Stimulated activated CD8-positive, alpha-beta memory T cell treated with anti-CD3 and anti-CD28 coated beads, Interleukin-12 subunit alpha, Interleukin-12 subunit beta, amount 100 ng/mL, for 1 hour (primary cell): Measurements from ENCODE around the gene CCDC167.
A peak's percentile ranks its signal among the peaks of the same experiment; 100 is the strongest.
"Not testable (repeated sequence)": the region's sequence is repeated elsewhere in the genome, so short reads cannot be mapped to it uniquely, and the experiment has no call there.

Source experiments
- DNase-seq: peaks from one replicate; pipeline ENCODE4 v3.0.0-alpha.2; 2020; ENCODE audit warnings: low read depth

The CCDC167 gene

DNA sequence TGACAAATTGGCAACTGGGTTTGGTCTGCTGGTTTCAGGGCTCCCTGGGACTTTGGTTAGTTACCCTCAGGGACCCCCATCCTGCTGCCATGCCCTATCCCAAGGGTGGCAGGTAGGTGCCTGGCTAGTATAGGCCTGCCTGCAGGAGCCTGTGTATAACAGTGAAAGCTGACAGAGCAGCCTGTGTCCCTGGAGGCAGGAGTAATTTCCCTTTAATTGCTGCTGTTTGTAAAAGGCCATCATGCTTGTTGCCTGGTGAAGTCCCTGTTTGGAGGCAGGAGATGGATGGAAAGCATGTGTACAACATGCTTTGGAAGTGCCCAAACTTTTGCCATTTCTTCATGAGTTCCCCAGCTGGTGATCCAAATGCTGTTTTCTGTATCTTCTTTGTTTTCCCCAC is 36.6 kb downstream of the CCDC167 start:
- DNase-seq, result no peak

DNA sequence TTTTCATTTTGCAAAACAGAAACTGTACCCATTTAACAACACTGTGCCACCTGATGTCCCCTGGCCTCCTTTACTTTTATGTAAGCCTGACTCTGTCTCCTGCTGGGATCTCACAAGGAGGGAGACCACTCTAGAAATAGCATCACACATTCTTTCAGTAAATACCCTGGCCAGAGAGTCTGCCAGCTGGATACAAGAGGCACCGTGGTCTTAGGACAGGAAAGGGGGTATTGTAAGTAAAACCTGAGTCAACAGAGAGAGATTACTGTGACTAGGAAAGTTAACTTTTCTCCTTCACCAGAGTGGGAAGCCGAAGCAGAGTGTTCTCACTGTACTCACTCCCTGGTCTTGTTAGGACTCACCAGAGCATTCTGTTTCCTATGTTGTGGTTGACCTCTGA is 38.9 kb downstream of the CCDC167 start:
- no peak for DNase-seq

DNA sequence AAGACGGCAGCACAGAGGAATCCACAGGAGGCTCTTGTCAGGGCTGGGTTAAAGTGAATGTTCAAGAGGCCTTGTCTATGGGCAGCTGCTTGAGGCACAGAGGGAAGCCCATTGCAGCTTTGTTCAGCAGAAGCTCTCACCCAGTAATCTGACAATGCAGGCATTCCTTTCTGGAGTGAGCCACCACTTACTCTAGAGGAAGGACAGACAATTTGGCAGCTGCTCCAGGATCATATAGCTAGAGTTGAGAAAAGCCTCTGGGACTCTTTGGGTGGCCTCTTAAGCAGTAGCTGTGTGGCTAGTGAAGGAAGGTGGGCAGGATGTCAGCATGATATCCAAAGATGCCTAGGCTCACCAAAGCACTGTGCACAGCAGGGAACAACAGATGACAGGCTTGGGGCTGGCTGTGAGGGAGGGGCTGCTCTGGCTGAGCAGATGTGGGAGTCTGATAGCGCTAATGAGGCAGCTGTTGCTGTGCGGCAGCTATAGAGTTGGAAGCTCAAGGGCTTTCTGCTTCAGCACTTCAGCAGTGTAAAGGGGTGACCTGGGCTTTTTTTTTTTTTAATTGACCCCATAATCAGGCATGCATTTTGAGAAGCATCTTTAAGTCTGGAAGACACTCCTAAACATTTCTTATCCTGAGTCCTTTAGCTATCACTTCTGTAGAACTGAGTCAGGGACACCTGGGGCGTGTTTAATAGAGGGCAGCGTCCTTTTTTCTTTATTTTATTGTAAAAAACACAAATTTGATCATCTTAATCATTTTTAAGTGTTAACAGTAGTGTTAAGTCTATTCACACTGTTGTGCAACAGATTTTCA is 39.5 kb downstream of the CCDC167 start:
- no peak for DNase-seq

DNA sequence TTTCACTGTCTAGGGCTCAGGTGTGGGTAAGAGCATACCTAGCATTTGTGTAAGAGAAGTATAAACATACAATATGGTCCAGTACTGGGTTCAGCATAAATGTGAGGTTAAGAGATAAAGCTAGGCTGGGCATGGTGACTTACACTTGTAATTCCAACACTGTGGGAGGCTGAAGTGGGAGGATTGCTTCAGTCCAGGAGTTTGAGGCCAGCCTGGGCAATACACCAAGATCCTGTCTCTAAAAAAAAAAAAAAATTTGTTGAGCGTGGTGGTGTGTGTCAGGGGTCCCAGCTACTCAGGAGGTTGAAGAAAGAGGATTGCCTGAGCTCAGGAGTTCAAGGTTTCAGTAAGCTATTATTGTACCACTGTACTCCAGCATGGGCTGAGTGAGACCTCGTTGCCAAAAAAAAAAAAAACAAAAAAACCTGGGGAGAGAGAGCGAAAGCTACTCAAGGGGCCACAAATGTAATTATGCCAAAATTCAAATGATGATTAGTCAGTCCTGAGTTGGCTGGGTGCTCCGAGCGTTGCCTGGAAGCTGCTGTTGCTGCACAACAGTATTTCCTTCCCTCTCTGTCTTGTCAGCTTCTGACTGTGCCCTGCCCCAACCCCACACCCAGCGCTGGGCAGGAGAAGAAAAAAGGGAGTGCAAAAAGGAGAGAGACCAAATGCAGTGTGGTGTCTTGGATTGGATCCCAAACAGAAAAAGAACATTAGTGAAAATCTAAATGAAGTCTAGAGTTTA is 42.7 kb downstream of the CCDC167 start:
- DNase-seq, result no peak

DNA sequence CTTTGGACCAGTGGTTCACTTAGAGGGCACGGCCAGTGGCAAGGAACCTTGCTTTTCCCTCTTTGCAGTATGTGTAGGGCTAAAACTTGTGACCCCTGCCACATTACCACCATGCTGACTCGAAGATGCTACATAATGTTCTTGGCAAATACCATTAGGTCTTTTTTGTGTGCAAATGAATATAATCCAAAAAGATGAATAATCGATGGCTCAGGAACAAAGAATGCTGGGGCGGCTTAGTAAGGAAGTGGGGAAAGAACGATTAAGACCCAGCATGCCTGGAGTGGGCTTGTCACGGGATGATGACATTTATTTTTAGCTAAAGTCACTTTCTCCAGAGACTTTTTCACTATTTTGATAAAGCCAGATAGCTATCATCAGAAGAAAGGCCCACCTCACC is 43.6 kb downstream of the CCDC167 start:
- no peak for DNase-seq

DNA sequence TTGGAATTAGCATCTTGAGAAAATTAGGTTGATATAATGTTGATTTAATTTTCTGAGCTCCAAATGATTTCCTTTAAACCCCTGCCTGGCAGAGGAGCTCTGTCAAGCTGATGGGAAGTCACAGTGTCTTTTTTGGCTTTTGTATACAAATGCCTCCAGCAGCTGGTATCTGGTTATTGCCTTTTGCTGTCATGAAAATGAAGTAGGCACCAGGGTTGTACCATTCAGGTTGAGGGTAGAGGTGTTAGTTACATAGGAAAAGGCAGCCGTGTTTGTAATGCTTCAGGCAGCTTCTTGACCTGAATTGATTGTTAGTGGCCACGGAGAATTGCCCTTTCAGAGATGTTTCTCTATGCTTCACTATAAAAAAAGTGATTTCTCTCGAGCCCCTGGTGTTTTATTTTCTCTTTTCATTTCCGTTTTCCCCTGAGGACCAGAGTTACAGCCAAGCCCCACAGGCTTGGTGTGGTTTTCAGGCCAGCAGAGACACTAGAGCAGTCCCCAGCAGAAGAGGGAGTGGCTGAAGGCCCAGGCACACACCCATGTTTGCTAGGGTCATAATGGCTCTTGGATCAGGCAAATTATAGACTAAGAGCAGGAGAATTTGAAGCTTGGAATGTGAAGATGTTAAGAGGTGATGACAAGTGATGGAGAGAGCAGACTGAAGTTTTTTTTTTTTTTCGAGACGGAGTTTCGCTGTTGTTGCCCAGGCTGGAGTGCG is 45.1 kb downstream of the CCDC167 start:
- no peak for DNase-seq

DNA sequence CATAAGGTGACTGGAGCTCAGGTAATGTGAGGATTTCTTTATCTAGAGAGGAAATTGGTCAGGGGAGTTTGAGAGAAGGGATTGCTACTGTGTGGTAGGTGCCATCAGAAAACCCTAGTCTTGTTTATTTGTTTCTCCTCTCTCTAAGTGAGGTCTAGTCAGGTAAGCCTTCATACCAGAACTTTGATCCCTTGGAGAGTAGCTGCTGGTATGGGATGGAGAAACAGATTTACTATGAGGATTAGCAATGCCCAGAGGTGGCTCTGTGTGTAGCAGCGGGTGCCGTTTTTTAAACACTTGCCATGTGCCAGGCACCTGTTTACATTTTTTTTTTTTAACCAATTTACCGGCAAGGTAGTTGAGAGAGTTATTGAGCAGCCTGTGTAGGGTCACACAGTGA is 47.2 kb downstream of the CCDC167 start:
- no peak for DNase-seq

DNA sequence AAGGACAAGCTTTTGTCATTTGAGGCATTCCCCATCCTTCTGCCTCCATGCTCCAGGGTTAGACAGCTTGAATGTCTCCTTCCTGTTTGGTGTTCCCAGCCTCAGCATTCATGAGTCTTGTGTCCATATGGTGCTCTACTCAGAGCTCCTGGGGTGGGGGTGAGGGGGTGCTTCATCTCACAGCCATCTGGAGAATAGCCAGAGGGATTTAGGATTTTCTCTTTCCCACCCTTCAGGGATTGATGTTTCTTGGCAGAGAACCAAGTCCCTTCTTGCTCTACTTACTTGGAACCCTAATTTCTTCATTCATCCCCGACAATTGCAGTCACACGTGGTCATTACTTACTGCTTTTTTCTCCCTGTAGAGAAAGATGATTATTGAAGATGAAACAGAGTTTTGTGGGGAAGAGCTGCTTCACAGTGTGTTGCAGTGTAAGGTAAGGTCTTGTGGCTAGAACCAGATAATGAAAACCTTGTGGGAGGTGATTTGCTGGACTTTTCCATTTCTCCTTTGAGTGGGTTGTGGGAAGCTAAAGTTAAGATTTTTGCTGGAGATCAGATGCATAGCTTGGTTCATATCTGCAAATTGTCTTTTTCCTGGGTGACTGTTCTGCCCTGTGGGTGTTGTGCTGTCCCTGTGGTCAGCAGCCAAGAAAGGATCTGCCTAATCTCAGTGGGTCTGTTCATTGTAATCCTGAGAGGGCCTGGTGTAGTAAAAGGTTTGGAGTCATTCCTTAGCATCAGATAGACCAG is 48.1 kb downstream of the CCDC167 start:
- no peak for DNase-seq

DNA sequence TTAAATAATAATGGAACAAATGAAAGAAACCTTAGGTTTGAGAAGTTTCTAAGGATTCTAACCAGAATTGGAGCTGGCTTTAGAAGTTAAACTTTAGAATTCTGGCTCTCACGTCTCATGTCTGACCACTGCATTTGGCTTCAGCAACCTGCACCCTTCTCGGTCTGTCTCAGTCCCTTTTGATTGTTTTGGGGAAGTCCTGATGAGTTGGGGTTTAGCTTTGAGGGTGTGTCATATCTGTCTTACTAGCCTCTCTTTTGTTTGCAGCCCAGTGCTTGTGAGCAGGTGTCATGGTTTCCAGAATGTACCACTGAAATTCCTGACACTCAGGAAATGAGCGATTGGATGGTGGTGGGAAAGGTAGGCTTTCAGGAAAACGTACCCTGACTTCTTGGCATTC is 49.7 kb downstream of the CCDC167 start:
- DNase-seq, result no peak

DNA sequence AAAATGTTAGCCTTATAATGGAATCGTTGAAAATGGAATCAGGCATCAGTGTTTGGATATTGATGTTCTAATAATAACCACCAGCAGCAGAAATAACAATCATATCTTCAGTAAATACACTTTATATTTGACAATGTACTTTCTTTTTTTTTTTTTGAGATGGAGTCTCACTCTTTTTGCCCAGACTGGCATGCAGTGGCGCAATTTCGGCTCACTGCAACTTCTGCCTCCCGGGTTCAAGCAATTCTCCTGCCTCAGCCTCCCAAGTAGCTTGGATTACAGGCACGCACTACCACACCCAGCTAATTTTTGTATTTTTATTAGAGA is 56.5 kb downstream of the CCDC167 start:
- not testable (repeated sequence) for DNase-seq

DNA sequence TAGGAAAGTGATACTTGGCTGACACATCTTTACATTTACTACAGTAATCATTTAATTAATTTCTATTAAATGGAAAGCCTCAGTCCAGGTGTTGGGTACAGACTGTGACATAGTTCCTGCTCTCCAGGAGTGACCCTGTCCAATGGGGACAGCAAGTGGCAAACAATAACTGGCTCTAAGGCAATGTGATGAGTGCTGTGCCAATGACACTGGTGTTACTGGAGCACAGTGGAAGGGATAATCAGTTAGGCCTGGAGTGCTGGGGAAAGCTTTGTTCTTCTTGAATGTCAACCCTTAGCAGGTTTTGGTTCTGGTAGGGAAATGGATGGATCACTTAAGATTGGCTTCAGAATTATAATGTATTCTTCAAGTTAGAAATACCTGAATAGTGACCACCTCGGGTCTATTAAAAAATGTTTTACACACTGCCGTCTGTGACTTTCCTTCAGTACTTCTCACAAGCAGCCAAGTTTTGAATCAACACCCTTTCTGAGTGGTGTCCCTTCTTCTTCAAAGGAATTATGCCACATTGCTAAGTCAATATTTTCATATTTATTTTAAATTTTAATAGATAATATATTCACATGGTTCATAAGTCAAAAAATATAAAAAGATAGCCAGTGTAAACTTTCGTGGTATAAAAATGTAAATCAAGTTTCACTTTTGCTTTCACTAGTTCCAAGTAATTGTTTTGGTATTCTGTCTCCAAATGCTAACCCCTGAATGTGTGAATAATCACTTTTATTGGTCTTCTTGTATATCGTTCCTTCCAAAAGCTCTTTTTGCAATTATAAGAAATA is 57.1 kb downstream of the CCDC167 start:
- no peak for DNase-seq

DNA sequence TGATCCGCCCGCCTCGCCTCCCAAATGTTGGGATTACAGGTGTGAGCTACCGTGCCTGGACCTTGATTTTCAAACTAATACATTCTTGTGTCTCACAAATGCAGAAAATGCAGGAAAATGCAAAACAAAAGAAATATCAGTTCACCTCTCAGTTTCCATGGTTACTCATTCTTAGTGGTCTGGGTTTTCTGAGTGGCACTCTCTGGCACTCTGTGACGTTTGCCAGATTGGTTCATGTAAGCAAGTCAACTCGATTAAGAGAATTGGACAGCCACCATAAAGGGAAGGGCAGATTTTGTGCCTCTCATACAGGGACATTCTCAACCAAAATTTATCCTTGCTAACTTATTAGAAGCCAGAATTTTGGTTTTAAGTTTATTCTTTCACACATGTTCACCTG is 58.0 kb downstream of the CCDC167 start:
- DNase-seq, result no peak

DNA sequence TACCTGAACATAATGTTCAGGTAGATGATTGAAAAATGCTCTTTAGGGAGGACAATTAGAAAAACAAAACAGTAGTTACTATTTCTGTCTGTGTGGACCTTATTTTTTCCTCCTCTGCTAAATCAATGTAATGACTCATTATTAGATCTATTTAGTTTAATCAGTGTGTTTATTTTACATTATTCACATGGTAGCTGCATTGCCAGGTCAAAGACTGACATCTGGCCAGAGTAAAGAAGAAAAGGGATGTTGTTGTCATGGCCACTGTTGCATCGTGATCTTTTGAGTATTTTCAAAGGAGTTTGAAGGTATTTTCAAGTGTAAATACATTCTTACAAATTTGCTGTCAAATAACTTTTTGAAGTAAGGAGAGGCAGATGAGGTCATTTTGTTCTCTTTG is 60.8 kb downstream of the CCDC167 start:
- DNase-seq, result no peak

DNA sequence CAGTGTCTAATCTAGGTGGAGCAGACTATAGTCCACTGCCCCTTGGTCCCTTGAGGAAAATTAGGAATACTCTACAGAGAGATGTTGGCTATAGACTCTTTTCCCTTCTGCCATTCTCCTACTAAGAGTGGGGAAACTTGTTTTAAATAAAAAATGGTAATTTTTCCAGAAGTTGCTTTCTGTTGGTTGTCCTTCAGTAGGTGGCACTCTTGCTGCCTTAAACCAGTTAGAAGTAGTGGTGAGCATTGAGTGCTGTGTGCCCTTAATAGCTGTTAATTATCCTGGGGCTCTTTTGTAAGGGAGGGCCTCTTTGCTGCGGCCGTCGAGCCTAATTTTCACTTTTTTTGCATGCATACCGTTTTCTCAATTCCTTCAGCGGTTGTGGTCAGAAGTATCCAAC is 63.9 kb downstream of the CCDC167 start:
- no peak for DNase-seq

DNA sequence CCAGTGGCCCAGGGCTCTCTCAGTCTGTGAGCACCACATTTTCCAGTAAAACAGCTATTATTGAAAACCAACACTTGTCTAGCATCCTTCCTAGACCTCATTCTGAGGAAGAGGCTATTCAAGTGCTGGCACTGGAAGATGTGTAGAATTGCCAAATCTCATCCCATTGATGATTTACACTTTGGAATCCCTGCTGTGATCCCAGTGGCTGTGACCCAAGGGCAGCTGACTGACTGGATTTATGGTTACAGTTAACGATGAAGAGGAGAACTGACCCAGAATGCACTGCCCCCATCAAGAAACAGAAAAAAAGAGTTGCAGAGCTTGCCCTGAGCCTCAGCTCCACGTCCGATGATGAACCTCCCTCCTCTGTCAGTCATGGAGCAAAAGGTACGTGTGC is 64.3 kb downstream of the CCDC167 start:
- DNase-seq, result no peak

DNA sequence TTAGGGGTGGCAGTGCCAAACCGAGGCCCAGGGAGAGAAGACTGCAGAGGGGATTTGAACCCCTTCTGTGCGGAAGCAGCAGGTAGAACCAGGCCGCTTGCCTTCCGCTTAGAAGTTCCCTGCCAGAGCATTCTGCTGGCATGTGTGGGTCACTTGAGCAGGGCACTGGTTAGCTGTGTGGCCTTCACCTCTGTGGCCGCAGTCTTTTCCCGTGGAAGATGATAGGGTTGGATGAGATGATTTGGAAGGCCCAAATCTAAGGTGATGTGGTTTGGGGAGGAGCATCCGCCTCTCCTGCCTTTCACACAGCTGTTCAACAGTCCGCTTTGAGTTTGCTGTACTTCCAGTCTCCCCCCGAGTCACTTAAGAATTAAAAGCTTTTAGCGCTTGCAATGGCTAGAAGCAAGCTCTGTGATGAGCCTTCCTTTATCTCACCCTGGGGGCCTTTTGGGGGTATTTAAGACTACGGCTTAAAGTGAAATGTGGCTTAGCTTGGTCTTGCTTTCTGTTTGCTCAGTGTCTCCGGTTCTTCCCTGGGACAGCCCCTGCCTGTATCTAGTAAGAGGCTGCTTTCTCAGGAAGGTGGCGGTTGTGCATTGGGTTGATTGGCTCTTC is 65.9 kb downstream of the CCDC167 start:
- DNase-seq, result peak; percentile 10
